ENCODE data around the gene SLC41A3. TPM values are rescaled to one million over a fixed set of nuclear protein-coding genes. Genes with fewer than 3 reads are reported as not detected.

Gene SLC41A3
- total RNA-seq, 1 experiment from 2014 or later: 41.3 TPM

DNA sequence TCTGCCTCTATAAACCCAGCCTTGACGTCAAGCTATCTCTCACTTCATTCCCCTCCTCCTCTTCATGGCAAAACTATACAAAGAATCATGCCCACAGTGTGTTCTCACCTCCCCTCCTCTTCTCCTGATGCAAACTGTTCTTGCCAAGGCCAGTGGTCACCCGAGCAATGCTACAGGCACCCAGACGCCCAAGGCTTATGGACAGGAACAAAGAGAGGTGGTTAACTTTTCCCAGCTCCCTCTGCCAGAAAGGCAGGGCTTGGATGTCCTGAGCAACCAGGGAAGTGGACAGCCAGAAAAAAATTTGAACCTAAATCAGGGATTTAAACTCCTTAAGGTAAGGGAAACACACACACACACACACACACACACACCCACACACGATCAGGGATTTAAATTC, 5.1 kb downstream of the SLC41A3 start:
- no peaks in the 10 kb centered on the region for H3K27me3 ChIP-seq (replicated peaks; ENCODE audit: control insufficient read depth, insufficient read depth, low read length)
- no peak overlapping the region for H3K27ac Mint-ChIP-seq (ENCODE audit: unreplicated experiment)
- H3K9me3 Mint-ChIP-seq (ENCODE audit: unreplicated experiment): no peaks in the 10 kb centered on the region
- DNase-seq: no peak
- no peak overlapping the region for H3K4me3 Mint-ChIP-seq (ENCODE audit: unreplicated experiment)
- no peaks in the 10 kb centered on the region for H3K36me3 Mint-ChIP-seq (ENCODE audit: insufficient read depth, unreplicated experiment)
- no TSS peak for BruUV-seq (replicated peaks)
- POLR2A ChIA-PET: no interaction called here
- no peaks in the 10 kb centered on the region for H3K27me3 Mint-ChIP-seq (ENCODE audit: insufficient read depth, unreplicated experiment)
- TF ChIP-seq, protein P1, sequence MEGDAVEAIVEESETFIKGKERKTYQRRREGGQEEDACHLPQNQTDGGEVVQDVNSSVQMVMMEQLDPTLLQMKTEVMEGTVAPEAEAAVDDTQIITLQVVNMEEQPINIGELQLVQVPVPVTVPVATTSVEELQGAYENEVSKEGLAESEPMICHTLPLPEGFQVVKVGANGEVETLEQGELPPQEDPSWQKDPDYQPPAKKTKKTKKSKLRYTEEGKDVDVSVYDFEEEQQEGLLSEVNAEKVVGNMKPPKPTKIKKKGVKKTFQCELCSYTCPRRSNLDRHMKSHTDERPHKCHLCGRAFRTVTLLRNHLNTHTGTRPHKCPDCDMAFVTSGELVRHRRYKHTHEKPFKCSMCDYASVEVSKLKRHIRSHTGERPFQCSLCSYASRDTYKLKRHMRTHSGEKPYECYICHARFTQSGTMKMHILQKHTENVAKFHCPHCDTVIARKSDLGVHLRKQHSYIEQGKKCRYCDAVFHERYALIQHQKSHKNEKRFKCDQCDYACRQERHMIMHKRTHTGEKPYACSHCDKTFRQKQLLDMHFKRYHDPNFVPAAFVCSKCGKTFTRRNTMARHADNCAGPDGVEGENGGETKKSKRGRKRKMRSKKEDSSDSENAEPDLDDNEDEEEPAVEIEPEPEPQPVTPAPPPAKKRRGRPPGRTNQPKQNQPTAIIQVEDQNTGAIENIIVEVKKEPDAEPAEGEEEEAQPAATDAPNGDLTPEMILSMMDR (IDR thresholded peaks at IDR 0.05; ENCODE audit: insufficient read depth in 1 of 2, low read depth in 1 of 2, low read length in 1 of 2, severe bottlenecking in 1 of 2, unreplicated experiment in 1 of 2): no peak
- CTCF ChIA-PET: no interaction called here
- H3K9me3 ChIP-seq: no peaks in the 10 kb centered on the region
- H3K4me1 ChIP-seq: no peaks in the 10 kb centered on the region
- H3K4me3 ChIP-seq (ENCODE audit: low read depth, low read length): no peak overlapping the region
- peaks cover 6% of the 10 kb centered on the region for H3K4me1 Mint-ChIP-seq (ENCODE audit: low read depth, unreplicated experiment)
- intact Hi-C loops (cut with micrococcal nuclease; ENCODE audit: unreplicated experiment): no loop called here
- H3K36me3 ChIP-seq (ENCODE audit: control insufficient read depth, insufficient read depth, low read length): no peaks in the 10 kb centered on the region

DNA sequence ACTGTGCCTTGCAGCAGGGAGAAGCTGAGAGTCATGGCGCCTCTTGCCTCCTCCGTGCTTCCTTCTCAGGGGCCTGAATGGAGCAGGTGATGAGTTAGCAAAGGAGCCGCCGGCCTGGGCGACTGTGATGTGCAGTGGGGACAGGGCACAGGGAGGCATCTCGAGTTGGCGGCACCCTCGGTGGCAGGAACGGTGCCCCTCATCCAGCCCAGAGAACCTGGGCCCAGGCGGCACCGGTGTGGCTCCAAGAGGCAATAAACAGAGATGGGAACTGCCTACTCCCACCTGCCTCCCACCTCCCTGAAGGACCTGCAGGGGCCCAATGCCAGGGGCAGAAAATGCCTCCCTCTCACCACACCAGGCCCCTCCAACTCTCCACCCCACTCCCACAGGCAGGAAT, 6.2 kb downstream of the SLC41A3 start:
- Histone ChIP-seq H3K27me3 (replicated peaks; ENCODE audit: control insufficient read depth, insufficient read depth, low read length) (no peaks in the 10 kb centered on the region), H3K36me3 (ENCODE audit: control insufficient read depth, insufficient read depth, low read length) (no peaks in the 10 kb centered on the region), H3K9me3 (no peaks in the 10 kb centered on the region), H3K4me1 (no peaks in the 10 kb centered on the region), H3K4me3 (ENCODE audit: low read depth, low read length) (no peak overlapping the region)
- CTCF ChIA-PET: no interaction called here
- intact Hi-C loops (cut with micrococcal nuclease; ENCODE audit: unreplicated experiment): no loop called here
- Mint-ChIP-seq H3K27me3 (ENCODE audit: insufficient read depth, unreplicated experiment) (no peaks in the 10 kb centered on the region), H3K9me3 (ENCODE audit: unreplicated experiment) (peaks cover 2% of the 10 kb centered on the region), H3K4me1 (ENCODE audit: low read depth, unreplicated experiment) (no peaks in the 10 kb centered on the region), H3K36me3 (ENCODE audit: insufficient read depth, unreplicated experiment) (no peaks in the 10 kb centered on the region), H3K4me3 (ENCODE audit: unreplicated experiment) (no peak overlapping the region), H3K27ac (ENCODE audit: unreplicated experiment) (no peak overlapping the region)
- TF ChIP-seq, protein P1 (IDR thresholded peaks at IDR 0.05; ENCODE audit: insufficient read depth in 1 of 2, low read depth in 1 of 2, low read length in 1 of 2, severe bottlenecking in 1 of 2, unreplicated experiment in 1 of 2): no peak
- no peak for DNase-seq
- POLR2A ChIA-PET: no interaction called here
- no TSS peak for BruUV-seq (replicated peaks)

DNA sequence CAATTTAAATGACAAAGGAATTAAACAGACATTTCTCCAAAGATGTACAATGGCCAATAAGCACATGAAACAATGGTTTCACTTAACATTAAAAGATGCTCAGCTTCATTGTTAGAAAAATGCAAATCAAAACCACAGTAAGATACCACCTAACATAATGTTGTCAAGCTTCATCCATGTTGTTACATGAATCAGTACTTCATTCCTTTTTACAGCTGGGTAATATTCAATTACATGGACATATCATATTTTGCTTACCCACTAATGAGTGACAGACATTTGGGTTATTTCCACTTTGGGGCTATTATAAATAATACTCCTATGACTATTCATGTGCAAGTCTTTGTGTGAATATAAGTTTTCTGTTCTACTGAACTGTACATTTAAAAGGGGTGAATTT, 7.8 kb downstream of the SLC41A3 start:
- intact Hi-C loops (cut with micrococcal nuclease; ENCODE audit: unreplicated experiment): no loop called here
- no peaks in the 10 kb centered on the region for H3K9me3 ChIP-seq
- no peak overlapping the region for H3K4me3 ChIP-seq (ENCODE audit: low read depth, low read length)
- H3K4me3 Mint-ChIP-seq (ENCODE audit: unreplicated experiment): no peak overlapping the region
- ChIA-PET CTCF (no interaction called here), POLR2A (no interaction called here)
- no peaks in the 10 kb centered on the region for H3K4me1 Mint-ChIP-seq (ENCODE audit: low read depth, unreplicated experiment)
- H3K36me3 ChIP-seq (ENCODE audit: control insufficient read depth, insufficient read depth, low read length): no peaks in the 10 kb centered on the region
- TF ChIP-seq, protein P1 (IDR thresholded peaks at IDR 0.05; ENCODE audit: insufficient read depth in 1 of 2, low read depth in 1 of 2, low read length in 1 of 2, severe bottlenecking in 1 of 2, unreplicated experiment in 1 of 2): no peak
- peaks cover 13% of the 10 kb centered on the region for H3K9me3 Mint-ChIP-seq (ENCODE audit: unreplicated experiment)
- H3K27me3 ChIP-seq (replicated peaks; ENCODE audit: control insufficient read depth, insufficient read depth, low read length): no peaks in the 10 kb centered on the region
- no TSS peak for BruUV-seq (replicated peaks)
- H3K27ac Mint-ChIP-seq (ENCODE audit: unreplicated experiment): no peak overlapping the region
- no peak for DNase-seq
- H3K36me3 Mint-ChIP-seq (ENCODE audit: insufficient read depth, unreplicated experiment): no peaks in the 10 kb centered on the region
- H3K4me1 ChIP-seq: no peaks in the 10 kb centered on the region
- no peaks in the 10 kb centered on the region for H3K27me3 Mint-ChIP-seq (ENCODE audit: insufficient read depth, unreplicated experiment)
